HepG2 (cell line): ENCODE measurements around the gene FUT8. TPM values are rescaled to one million over a fixed set of nuclear protein-coding genes. Genes with fewer than 3 reads are reported as not detected.

Experiments
- ATAC-seq: fragments of 200-7000 bp; cut with Tn5 transposase; 3 replicates; pipeline ENCODE4 v1.9.1; 2020; ENCODE audit warnings: mild to moderate bottlenecking, moderate library complexity
- BruUV-seq: library from RNA; stranded (reverse); fragments of 400-500 nt; replicated peaks from 2 replicates; lab custom pipeline; 2021; lab: Mats Ljungman, UMichigan
- CTCF ChIA-PET: fragments of 300-600 bp; formaldehyde crosslinking; extraction: SDS; loops from one replicate; lab custom pipeline; 2021; ENCODE audit warnings: low total read pairs, inconsistent platforms, low intra/inter-chr PET ratio; lab: Yijun Ruan, JAX
- POLR2A ChIA-PET: fragments of 350-600 bp; sonication (Branson Sonifier 250); formaldehyde crosslinking; loops from one replicate; lab custom pipeline; 2020; ENCODE audit warnings: antibody characterized with exemption, inconsistent platforms; lab: Yijun Ruan, JAX
- DNase-seq: peaks from one replicate; pipeline ENCODE4 v3.0.0-alpha.2; 2015; ENCODE audit warnings: low spot score
- FAIRE-seq: peaks from 3 replicates; lab custom pipeline; 2011; peaks lifted over from hg19 to GRCh38; lab: Jason Lieb, UNC
- H2AFZ ChIP-seq: one replicate; pipeline ENCODE4 v1.6.1; 2011; ENCODE audit warnings: low read length, inconsistent platforms
- H3K27ac ChIP-seq: fragments of 300-600 bp; 3 replicates; pipeline ENCODE4 v1.8.0; 2011; ENCODE audit warnings: mixed run types, mild to moderate bottlenecking, mixed read lengths, low read length, inconsistent platforms; ENCODE audit not compliant: insufficient read depth; ENCODE audit errors: extremely low read length
- H3K27me3 ChIP-seq, 2 experiments: fragments of 200-600 bp in 1 of 2; 2 replicates in 1 of 2; 3 replicates in 1 of 2; pipeline versions ENCODE4 v1.6.0 to v1.8.0; 2011; ENCODE audit warnings: low read length in 2 of 2, mild to moderate bottlenecking in 2 of 2, moderate library complexity in 2 of 2, inconsistent platforms in 1 of 2; ENCODE audit not compliant: insufficient read depth in 2 of 2, control insufficient read depth in 1 of 2
- H3K36me3 ChIP-seq, 2 experiments: fragments of 200-600 bp in 1 of 2; replicated peaks in 1 of 2; 2 replicates in 1 of 2; 3 replicates in 1 of 2; pipeline versions ENCODE4 v1.5.1 to v1.8.0; 2011; ENCODE audit warnings: low read length in 2 of 2, inconsistent platforms in 1 of 2; ENCODE audit not compliant: insufficient read depth in 2 of 2, control insufficient read depth in 1 of 2
- H3K4me1 ChIP-seq: 2 replicates; pipeline ENCODE4 v1.5.1; 2012; ENCODE audit warnings: low read length, inconsistent platforms; ENCODE audit not compliant: insufficient read depth
- H3K4me2 ChIP-seq: 2 replicates; pipeline ENCODE4 v1.6.0; 2011; ENCODE audit warnings: low read depth, low read length, inconsistent platforms
- H3K4me3 ChIP-seq, 3 experiments: fragments of 200-600 bp in 1 of 3; sonication (generic), shearing (Covaris generic) in 1 of 3; replicated peaks in 1 of 3; 2 replicates each; pipeline ENCODE4 v1.5.1; 2011 to 2016; ENCODE audit warnings: low read length in 3 of 3, inconsistent platforms in 2 of 3, low read depth in 2 of 3, mild to moderate bottlenecking in 2 of 3, control low read depth in 1 of 3, mixed read lengths in 1 of 3; ENCODE audit not compliant: insufficient read depth in 1 of 3
- H3K79me2 ChIP-seq: one replicate; pipeline ENCODE4 v1.6.1; 2011; ENCODE audit warnings: low read length, inconsistent platforms; ENCODE audit not compliant: insufficient read depth
- H3K9ac ChIP-seq: 2 replicates; pipeline ENCODE4 v1.6.0; 2011; ENCODE audit warnings: mild to moderate bottlenecking, low read depth, low read length, inconsistent platforms; ENCODE audit not compliant: insufficient read depth
- H3K9me3 ChIP-seq: 2 replicates; pipeline ENCODE4 v1.5.1; 2012; ENCODE audit warnings: mild to moderate bottlenecking, low read length
- H4K20me1 ChIP-seq: 2 replicates; pipeline ENCODE4 v1.6.0; 2011; ENCODE audit warnings: inconsistent platforms, mild to moderate bottlenecking, low read length, moderate library complexity; ENCODE audit not compliant: insufficient read depth
- CEBPG ChIP-seq: IDR thresholded peaks from 2 replicates; pipeline ENCODE4 v1.6.1; 2016
- DZIP1 ChIP-seq: sonication (generic); formaldehyde crosslinking; IDR thresholded peaks from 2 replicates; pipeline ENCODE4 v1.5.0; 2020; ENCODE audit warnings: mild to moderate bottlenecking, missing genetic modification reagents
- HNRNPUL1 ChIP-seq: fragments of 200-400 bp; formaldehyde crosslinking; IDR thresholded peaks from 2 replicates; pipeline ENCODE4 v1.6.1; 2017; ENCODE audit warnings: low read depth, mild to moderate bottlenecking, low read length, moderate library complexity
- KLF13 ChIP-seq: sonication (generic); formaldehyde crosslinking; IDR thresholded peaks from 2 replicates; pipeline ENCODE4 v1.4.0; 2020; ENCODE audit warnings: mild to moderate bottlenecking, missing genetic modification reagents
- NAIF1 ChIP-seq: sonication (generic); formaldehyde crosslinking; IDR thresholded peaks from 2 replicates; pipeline ENCODE4 v1.5.0; 2020; ENCODE audit warnings: mild to moderate bottlenecking, missing genetic modification reagents, borderline replicate concordance
- PHB2 ChIP-seq: fragments of 450-650 bp; IDR thresholded peaks from 2 replicates; pipeline ENCODE4 v1.6.1; 2018; ENCODE audit not compliant: partially characterized antibody
- SALL2 ChIP-seq: sonication (generic); formaldehyde crosslinking; IDR thresholded peaks from 2 replicates; pipeline ENCODE4 v1.8.1; 2023; ENCODE audit warnings: mild to moderate bottlenecking, missing genetic modification reagents, inconsistent platforms
- SNAPC2 ChIP-seq: sonication (generic); formaldehyde crosslinking; IDR thresholded peaks from 2 replicates; pipeline ENCODE4 v1.8.1; 2022; ENCODE audit warnings: mild to moderate bottlenecking, missing genetic modification reagents
- ZBTB49 ChIP-seq: sonication (generic); formaldehyde crosslinking; IDR thresholded peaks from 2 replicates; pipeline ENCODE4 v1.4.0; 2020; ENCODE audit warnings: missing genetic modification reagents, borderline replicate concordance
- WGBS: methylation state at CpG from one replicate; pipeline ENCODE4 v1.1.6; 2017; ENCODE audit warnings: low lambda C conversion rate; 5-methylcytosine and 5-hydroxymethylcytosine counted together
- in situ Hi-C: cut with HindIII; loops from 2 replicates; pipeline ENCODE4 v1.10.0; 2017; ENCODE audit warnings: low pct_unique_long_range_greater_than_20kb; ENCODE audit not compliant: extremely low pct_ligation_motif_present
- intact Hi-C: fragments of 100-400 bp; cut with micrococcal nuclease; formaldehyde crosslinking; loops from one replicate; pipeline ENCODE4 v1.10.0; 2022; ENCODE audit not compliant: unreplicated experiment
- polyA plus RNA-seq, 8 experiments: library from polyadenylated mRNA; depleted of rRNA in 3 of 8; stranded (reverse) in 7 of 8; unstranded in 1 of 8; fragments of >200 nt; fragmentation: Illumina TruSeq in 4 of 8; extraction: Trizol in 4 of 8; gene quantifications; 2 replicates each; pipeline versions ENCODE4 v1.2.1 to v1.2.3, GENCODE V29; 2011 to 2016; ENCODE audit warnings: low read depth in 4 of 8, missing spikeins in 1 of 8, mixed read lengths in 1 of 8; ENCODE audit not compliant: insufficient read depth in 1 of 8
- total RNA-seq, 5 experiments: library from RNA; depleted of rRNA; stranded (reverse); fragments of >200 nt; fragmentation: Illumina TruSeq; extraction: Trizol; gene quantifications; 2 replicates each; pipeline ENCODE4 v1.2.3, GENCODE V29; 2016; ENCODE audit warnings: low read depth in 1 of 5

FUT8 gene
- total and polyA plus RNA-seq, 2 of the 13 experiments (the other 11 are each of a cell fraction or from before 2014, with no cell fraction given): 9.3 to 17.5 TPM

- 65% methylated on average over 5 of the region's 5 CpGs for WGBS
- BruUV-seq: no TSS peak
- Histone ChIP-seq H4K20me1 (no peaks in the 10 kb centered on the region), H3K79me2 (no peaks in the 10 kb centered on the region), H2AFZ (no peak overlapping the region), H3K4me1 (no peaks in the 10 kb centered on the region), H3K27ac (no peak overlapping the region), H3K9ac (no peak overlapping the region), H3K9me3 (no peaks in the 10 kb centered on the region), H3K36me3 (no peaks in the 10 kb centered on the region), H3K27me3 (peaks cover 2 to 5% of the 10 kb centered on the region in 2 experiments; a peak in 1 of 5 replicates), H3K4me2 (no peak overlapping the region), H3K4me3 (no peak overlapping the region)
- FAIRE-seq (no peak), DNase-seq (no peak), ATAC-seq (no peak)
- TF ChIP-seq PHB2 (no peak), NAIF1 (CRISPR knock-in tag) (no peak), CEBPG (CRISPR knock-in tag) (no peak), DZIP1 (CRISPR knock-in tag) (no peak), SNAPC2 (CRISPR knock-in tag) (no peak), KLF13 (no peak), ZBTB49 (CRISPR knock-in tag) (no peak), SALL2 (CRISPR knock-in tag) (no peak), HNRNPUL1 (no peak)
- in situ Hi-C loops (no loop called here), intact Hi-C loops (no loop called here)
- ChIA-PET POLR2A (no interaction called here), CTCF (no interaction called here)
Measured at GRCh38 chr14:65770681-65771080, 358.2 kb downstream of the FUT8 start.
